Activated CD8-positive, alpha-beta T cell treated with anti-CD3 and anti-CD28 coated beads, Interleukin-2, amount 10 ng/mL, durations not matched to agents 7 days and 5 days (primary cell): Measurements from ENCODE around the gene INSL3. TPM values are rescaled to one million over a fixed set of nuclear protein-coding genes. Genes with fewer than 3 reads are reported as not detected.

Source experiments
- ATAC-seq: fragments of 150-1000 bp; cut with Tn5 transposase; one replicate; pipeline ENCODE4 v1.10.0; 2021; ENCODE audit warnings: moderate library complexity
- CTCF ChIA-PET: fragments of 350-600 bp; sonication (Branson Sonifier 250); formaldehyde crosslinking; loops from one replicate; lab custom pipeline; 2021; ENCODE audit warnings: antibody characterized with exemption; lab: Charles Lee
- POLR2A ChIA-PET: fragments of 350-600 bp; sonication (Branson Sonifier 250); formaldehyde crosslinking; loops from one replicate; lab custom pipeline; 2021; ENCODE audit warnings: antibody characterized with exemption; lab: Charles Lee
- DNase-seq: peaks from one replicate; pipeline ENCODE4 v3.0.0-alpha.2; 2020
- H3K27ac Mint-ChIP-seq: one replicate; pipeline ENCODE4 v1.8.0; 2021; ENCODE audit warnings: mild to moderate bottlenecking, mixed read lengths
- H3K27me3 Mint-ChIP-seq: one replicate; pipeline ENCODE4 v1.8.0; 2021; ENCODE audit warnings: low read depth, mixed read lengths
- H3K36me3 Mint-ChIP-seq: one replicate; pipeline ENCODE4 v1.8.0; 2021; ENCODE audit warnings: low read depth, mixed read lengths
- H3K4me1 Mint-ChIP-seq: one replicate; pipeline ENCODE4 v1.8.0; 2021; ENCODE audit warnings: low read depth, mixed read lengths
- H3K4me3 Mint-ChIP-seq: one replicate; pipeline ENCODE4 v1.8.0; 2021; ENCODE audit warnings: mild to moderate bottlenecking, mixed read lengths
- H3K9me3 Mint-ChIP-seq: one replicate; pipeline ENCODE4 v1.8.0; 2022; ENCODE audit warnings: mixed read lengths; ENCODE audit not compliant: insufficient read depth
- total RNA-seq, 2 experiments: library from RNA; stranded (reverse); gene quantifications; one replicate each; pipeline ENCODE4 v1.2.3, GENCODE V29; 2021

The INSL3 gene
- total RNA-seq, 2 experiments from 2014 or later: 5.0 to 6.4 TPM

DNA sequence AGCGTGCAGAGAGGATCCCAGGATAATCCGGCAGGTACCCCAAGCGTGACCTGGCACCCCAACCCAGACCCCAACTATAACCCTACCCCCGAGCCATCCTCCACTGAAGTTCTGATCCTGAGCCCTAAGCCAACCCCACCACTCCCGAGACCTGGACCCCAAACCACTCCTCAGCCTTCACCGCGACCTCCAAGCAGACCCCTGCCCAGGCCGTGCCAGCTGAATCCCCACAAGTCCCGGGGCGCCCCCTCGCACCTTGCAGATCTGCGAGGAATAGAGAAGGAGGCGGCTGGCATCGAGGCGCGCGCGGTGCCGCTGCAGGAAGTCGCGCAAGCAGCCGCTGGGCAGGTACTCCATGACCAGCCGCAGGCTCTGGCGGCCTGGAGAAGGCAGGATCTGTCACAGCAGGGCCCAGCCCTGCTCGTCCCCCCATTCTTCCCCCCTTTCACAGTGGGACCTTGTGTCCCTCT lies 10.1 kb upstream of the INSL3 start:
- Mint-ChIP-seq H3K9me3 (peaks cover 6% of the 10 kb centered on the region), H3K4me1 (peaks cover 14% of the 10 kb centered on the region), H3K4me3 (no peak overlapping the region), H3K27ac (no peak overlapping the region), H3K36me3 (peaks cover 71% of the 10 kb centered on the region), H3K27me3 (no peaks in the 10 kb centered on the region)
- POLR2A ChIA-PET: interaction anchor here (0.7 kb wide), 1 partner anchor 10 kb away, joined by 4 read pairs; the partner anchor contains the start of gene INSL3
- DNase-seq (no peak), ATAC-seq (no peak)
- CTCF ChIA-PET: no interaction called here

DNA sequence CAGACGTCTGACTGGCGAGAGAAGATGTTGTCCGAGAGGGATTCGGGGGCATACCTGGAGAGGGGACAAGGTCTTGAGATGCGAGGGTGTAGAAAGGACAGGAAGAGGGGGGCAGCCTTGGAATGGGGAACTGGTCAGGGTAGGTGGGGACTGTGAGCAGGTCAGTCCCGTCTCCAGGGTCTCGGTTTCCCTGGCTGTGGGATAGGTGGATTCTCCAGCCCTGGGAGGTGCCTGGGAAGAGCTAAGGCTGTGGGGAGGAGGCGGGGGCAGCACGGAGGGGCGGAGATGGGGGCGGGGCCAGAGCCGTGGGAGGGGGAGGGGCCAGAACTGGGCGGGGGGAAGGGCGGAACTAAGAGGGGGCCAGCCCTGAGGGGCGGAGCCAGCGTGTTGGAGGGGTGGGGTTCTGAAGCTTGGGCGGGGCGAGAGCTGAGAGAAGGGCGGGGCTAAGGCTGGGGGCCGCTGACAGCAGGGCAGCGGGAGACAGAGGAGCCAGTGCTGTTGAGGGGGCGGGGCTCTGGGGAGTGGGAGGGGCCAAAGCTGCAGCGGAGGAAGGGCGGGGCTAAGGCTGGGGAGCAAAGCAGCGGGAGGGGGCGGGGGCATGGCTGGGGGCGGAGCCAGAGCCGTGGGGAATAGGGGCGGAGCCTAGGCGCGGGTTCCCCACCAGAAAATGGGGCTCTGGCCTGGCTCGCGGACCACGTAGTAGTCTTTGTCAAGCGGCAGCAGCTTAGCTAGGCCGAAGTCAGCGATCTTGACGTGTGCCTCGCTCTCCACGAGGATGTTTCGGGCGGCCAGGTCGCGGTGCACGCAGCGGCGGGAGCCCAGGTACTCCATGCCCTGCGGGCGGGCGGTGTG lies 9.5 kb upstream of the INSL3 start:
- Mint-ChIP-seq H3K27ac (no peak overlapping the region), H3K36me3 (peaks cover 66% of the 10 kb centered on the region), H3K27me3 (no peaks in the 10 kb centered on the region), H3K4me3 (no peak overlapping the region), H3K9me3 (peaks cover 6% of the 10 kb centered on the region), H3K4me1 (peaks cover 14% of the 10 kb centered on the region)
- CTCF ChIA-PET: no interaction called here
- POLR2A ChIA-PET: interaction anchor here (0.7 kb wide), 1 partner anchor 9 kb away, joined by 4 read pairs; the partner anchor contains the start of gene INSL3
- ATAC-seq (peak; percentile 62), DNase-seq (peak; percentile 54)

DNA sequence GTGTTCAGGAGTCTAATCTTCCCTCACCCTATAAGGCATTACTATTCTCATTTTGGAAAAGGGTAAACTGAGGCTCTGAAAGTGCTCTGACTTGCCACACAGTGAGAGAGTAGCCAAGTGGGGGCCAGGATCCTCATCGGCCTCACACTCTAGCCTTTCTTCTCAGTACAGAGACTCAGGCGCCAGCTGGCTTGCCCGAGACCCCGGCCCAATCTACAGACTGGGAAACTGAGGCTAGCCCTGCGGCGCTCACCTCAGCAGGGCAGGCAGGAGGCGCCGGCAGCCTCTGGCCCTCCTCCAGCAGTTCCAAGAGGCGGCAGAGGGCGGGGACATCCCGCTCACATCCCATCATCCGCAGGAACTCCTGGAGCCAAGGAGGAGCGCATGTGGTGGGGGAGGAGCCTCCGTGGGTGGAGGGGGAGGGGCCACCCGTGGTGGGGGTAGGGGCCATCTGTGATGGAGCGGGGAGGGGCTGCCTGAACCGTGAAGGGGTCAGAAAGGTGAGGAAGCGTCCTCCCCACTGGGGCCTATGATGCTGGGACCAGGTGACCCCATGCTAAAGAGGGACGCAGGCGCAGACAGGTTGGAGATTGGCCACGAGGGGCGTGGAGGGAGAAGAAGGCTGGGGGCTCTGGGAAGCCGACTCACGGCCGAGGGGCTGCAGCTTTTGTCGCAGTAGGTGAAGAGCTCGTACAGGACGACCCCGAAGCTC lies 8.7 kb upstream of the INSL3 start:
- ChIA-PET CTCF (no interaction called here), POLR2A (no interaction called here)
- no peaks in the 10 kb centered on the region for H3K27me3 Mint-ChIP-seq
- peaks cover 7% of the 10 kb centered on the region for H3K4me1 Mint-ChIP-seq
- H3K4me3 Mint-ChIP-seq: no peak overlapping the region
- no peak overlapping the region for H3K27ac Mint-ChIP-seq
- DNase-seq: no peak
- ATAC-seq: no peak
- H3K36me3 Mint-ChIP-seq: peaks cover 61% of the 10 kb centered on the region
- peaks cover 6% of the 10 kb centered on the region for H3K9me3 Mint-ChIP-seq

DNA sequence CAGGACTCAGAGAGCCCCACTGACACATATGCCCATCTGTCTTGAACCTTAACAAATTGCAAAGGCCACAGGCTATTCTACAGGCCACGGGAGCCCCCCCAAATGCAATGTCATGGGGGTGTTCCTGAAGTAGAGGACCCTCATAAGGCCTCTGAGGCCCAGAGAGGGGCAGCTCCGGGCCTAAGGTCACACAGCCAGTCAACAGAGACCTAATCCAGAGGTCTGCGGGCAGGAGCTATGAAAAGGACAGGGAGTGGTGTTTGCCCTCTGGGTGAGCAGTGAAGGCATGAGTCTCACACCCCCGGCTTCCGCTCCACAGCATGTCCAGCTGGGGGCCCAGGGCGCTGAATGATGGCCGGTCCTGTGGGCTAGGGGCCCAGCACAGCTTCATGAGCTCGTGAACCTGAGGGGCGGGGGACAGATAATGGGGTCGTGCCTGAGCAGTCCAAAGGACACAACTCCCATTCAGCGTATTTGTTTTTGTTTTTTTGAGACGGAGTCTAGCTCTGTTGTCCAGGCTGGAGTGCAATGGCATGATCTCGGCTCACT lies 5.3 kb upstream of the INSL3 start:
- POLR2A ChIA-PET: no interaction called here
- H3K27me3 Mint-ChIP-seq: no peaks in the 10 kb centered on the region
- H3K9me3 Mint-ChIP-seq: no peaks in the 10 kb centered on the region
- H3K27ac Mint-ChIP-seq: no peak overlapping the region
- DNase-seq: no peak
- CTCF ChIA-PET: no interaction called here
- no peak for ATAC-seq
- H3K4me1 Mint-ChIP-seq: peaks cover 2% of the 10 kb centered on the region
- no peak overlapping the region for H3K4me3 Mint-ChIP-seq
- peaks cover 35% of the 10 kb centered on the region for H3K36me3 Mint-ChIP-seq

DNA sequence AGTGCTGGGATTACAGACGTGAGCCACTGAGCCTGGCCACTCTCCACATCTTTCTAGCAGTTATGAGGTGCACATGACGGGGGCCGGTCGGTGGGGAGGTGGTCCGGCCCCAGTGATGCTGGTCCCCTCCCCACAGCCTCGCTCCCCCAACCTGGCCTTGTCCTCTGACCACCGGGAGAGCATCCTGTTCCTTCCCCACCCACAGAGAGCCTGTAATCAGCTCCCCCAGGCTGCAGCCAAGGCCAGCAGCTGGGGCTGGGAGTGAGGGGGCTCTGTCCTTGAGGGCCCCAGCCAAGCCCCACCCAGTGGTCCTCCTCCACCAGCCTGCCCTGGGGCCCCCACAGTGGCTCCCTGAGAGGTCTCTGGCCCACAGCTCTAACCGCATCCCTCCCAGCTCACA lies 3.0 kb upstream of the INSL3 start:
- no peak for ATAC-seq
- H3K4me1 Mint-ChIP-seq: peaks cover 2% of the 10 kb centered on the region
- no peaks in the 10 kb centered on the region for H3K27me3 Mint-ChIP-seq
- POLR2A ChIA-PET: interaction anchor here (1.0 to 1.4 kb wide), 5 partner anchors 11 to 35 kb away, joined by 3 read pairs; partner anchors contain the start of gene RPL18A
- H3K27ac Mint-ChIP-seq: no peak overlapping the region
- DNase-seq: no peak
- CTCF ChIA-PET: no interaction called here
- no peaks in the 10 kb centered on the region for H3K9me3 Mint-ChIP-seq
- H3K4me3 Mint-ChIP-seq: no peak overlapping the region
- H3K36me3 Mint-ChIP-seq: peaks cover 18% of the 10 kb centered on the region

DNA sequence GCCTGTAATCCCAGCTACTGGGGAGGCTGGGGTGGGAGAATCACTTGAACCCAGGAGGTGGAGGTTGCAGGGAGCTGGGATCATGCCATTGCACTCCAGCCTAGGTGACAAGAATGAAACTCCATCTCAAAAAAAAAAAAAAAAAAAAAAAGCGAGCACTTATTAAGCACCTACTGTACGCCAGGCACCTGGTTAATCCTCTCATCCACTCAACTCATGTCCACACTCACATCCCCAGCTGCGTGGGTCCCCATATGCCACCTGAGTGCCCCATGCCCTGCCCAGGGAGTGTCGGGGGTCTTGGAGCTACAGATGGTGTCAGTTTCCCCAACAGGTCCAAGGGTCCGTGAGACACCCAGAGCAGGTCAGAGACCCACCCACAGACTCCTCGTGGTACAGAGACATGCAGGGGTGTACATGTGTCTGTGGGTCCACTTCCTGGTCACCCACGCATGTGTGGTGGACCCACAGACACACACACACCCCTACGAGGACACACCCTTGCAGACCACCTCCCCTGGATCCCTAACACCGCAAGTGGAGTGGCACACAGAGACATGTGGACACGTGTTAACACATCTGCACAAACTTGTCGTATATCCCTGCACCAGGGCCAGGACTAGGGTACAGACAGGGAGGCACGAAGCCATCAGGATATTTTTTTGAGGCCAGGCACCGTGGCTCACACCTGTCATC lies 3.5 kb downstream of the INSL3 start:
- Mint-ChIP-seq H3K4me1 (peaks cover 2% of the 10 kb centered on the region), H3K27me3 (no peaks in the 10 kb centered on the region), H3K36me3 (peaks cover 3% of the 10 kb centered on the region), H3K27ac (no peak overlapping the region), H3K4me3 (no peak overlapping the region), H3K9me3 (no peaks in the 10 kb centered on the region)
- CTCF ChIA-PET: no interaction called here
- no peak for DNase-seq
- POLR2A ChIA-PET: no interaction called here
- ATAC-seq: no peak

DNA sequence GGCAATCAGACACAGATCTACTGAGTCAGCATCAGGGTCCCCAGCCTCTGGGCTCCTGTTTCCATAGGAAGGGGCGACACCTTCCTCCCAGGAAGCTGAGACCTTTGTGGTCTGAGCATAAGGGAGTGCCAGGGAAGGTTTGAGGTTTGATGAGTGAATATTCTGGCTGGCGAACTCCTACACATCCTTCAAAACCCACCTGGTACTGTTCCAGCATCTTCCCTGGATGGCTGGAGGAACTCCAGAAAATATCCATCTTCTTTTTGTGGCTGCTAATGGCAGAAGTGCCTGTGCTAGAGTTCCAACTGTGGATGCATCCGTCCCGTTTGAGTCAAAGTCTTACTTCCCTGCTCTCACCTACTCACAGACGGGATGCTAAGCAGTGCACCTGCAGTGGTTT lies 9.2 kb downstream of the INSL3 start:
- Mint-ChIP-seq H3K27ac (no peak overlapping the region), H3K36me3 (peaks cover 3% of the 10 kb centered on the region), H3K27me3 (peaks cover 7% of the 10 kb centered on the region), H3K4me1 (peaks cover 13% of the 10 kb centered on the region), H3K9me3 (no peaks in the 10 kb centered on the region), H3K4me3 (no peak overlapping the region)
- POLR2A ChIA-PET: interaction anchor here (1.2 kb wide), 1 partner anchor 12 kb away, joined by 3 read pairs; no protein-coding TSS in a partner anchor
- ATAC-seq: no peak
- no peak for DNase-seq
- CTCF ChIA-PET: no interaction called here

DNA sequence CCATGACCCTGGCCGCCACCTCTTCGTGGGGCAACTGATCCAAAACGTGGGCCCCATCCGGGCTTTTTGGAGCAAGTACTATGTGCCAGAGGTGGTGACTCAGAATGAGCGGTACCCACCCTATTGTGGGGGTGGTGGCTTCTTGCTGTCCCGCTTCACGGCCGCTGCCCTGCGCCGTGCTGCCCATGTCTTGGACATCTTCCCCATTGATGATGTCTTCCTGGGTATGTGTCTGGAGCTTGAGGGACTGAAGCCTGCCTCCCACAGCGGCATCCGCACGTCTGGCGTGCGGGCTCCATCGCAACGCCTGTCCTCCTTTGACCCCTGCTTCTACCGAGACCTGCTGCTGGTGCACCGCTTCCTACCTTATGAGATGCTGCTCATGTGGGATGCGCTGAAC lies 9.6 kb downstream of the INSL3 start:
- Mint-ChIP-seq H3K27me3 (peaks cover 7% of the 10 kb centered on the region), H3K9me3 (no peaks in the 10 kb centered on the region), H3K4me3 (no peak overlapping the region), H3K27ac (no peak overlapping the region), H3K4me1 (peaks cover 14% of the 10 kb centered on the region), H3K36me3 (peaks cover 3% of the 10 kb centered on the region)
- ChIA-PET POLR2A (no interaction called here), CTCF (no interaction called here)
- DNase-seq (no peak), ATAC-seq (no peak)

DNA sequence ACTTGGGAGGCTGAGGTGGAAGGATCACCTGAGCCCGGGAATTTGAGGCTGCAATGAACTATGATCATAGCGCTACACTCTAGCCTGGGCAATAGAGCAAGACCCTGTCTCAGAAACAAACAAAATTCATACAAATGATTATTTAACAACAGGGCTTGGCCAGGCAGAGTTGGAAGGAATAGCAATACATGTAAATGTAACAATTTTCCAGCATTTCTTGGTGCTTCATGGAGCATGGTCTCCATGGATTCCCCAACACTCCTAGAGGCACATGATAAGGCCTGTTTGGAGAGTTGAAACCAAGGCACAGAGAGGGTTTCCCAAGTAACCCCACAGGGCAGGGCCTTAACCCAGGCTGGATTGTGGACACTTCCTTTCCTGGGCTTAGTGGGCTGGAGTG lies 10.2 kb downstream of the INSL3 start:
- H3K27me3 Mint-ChIP-seq: peaks cover 7% of the 10 kb centered on the region
- H3K36me3 Mint-ChIP-seq: peaks cover under 1% of the 10 kb centered on the region
- ATAC-seq (no peak), DNase-seq (no peak)
- ChIA-PET POLR2A (no interaction called here), CTCF (no interaction called here)
- no peak overlapping the region for H3K4me3 Mint-ChIP-seq
- H3K9me3 Mint-ChIP-seq: no peaks in the 10 kb centered on the region
- no peak overlapping the region for H3K27ac Mint-ChIP-seq
- peaks cover 17% of the 10 kb centered on the region for H3K4me1 Mint-ChIP-seq

DNA sequence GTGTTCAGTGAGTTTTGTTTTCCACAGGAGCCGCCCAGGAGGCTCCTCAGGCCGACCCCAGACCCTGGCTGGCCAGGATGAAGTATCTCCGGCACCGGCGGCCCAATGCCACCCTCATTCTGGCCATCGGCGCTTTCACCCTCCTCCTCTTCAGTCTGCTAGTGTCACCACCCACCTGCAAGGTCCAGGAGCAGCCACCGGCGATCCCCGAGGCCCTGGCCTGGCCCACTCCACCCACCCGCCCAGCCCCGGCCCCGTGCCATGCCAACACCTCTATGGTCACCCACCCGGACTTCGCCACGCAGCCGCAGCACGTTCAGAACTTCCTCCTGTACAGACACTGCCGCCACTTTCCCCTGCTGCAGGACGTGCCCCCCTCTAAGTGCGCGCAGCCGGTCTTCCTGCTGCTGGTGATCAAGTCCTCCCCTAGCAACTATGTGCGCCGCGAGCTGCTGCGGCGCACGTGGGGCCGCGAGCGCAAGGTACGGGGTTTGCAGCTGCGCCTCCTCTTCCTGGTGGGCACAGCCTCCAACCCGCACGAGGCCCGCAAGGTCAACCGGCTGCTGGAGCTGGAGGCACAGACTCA lies 13.5 kb downstream of the INSL3 start:
- Mint-ChIP-seq H3K27ac (no peak overlapping the region), H3K9me3 (no peaks in the 10 kb centered on the region), H3K4me1 (peaks cover 35% of the 10 kb centered on the region), H3K4me3 (no peak overlapping the region), H3K36me3 (no peaks in the 10 kb centered on the region), H3K27me3 (peaks cover 7% of the 10 kb centered on the region)
- POLR2A ChIA-PET: no interaction called here
- peak; percentile 49 for DNase-seq
- peak; percentile 52 for ATAC-seq
- CTCF ChIA-PET: interaction anchor here (1.0 kb wide), 1 partner anchor 13 kb away, joined by 3 read pairs; no protein-coding TSS in a partner anchor

DNA sequence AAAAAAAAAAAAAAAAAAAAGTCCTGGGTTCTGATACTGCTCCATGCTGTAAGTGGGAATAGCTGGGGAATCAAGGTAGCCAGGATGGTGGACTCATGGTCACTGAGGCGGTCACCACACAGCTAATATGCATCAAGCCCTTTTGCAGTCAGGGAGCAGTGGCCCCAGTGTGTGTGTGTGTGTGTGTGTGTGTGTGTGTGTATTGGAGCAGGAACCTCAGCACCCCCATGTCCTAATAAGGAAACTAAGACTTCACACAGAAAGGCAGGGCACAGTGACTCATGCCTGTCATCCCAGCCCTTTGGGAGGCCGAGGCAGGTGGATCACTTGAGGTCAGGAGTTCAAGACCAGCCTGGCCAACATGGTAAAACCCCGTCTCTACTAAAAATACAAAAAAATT lies 14.4 kb downstream of the INSL3 start:
- Mint-ChIP-seq H3K36me3 (no peaks in the 10 kb centered on the region), H3K9me3 (no peaks in the 10 kb centered on the region), H3K27me3 (peaks cover 5% of the 10 kb centered on the region), H3K27ac (no peak overlapping the region), H3K4me1 (peaks cover 40% of the 10 kb centered on the region), H3K4me3 (no peak overlapping the region)
- POLR2A ChIA-PET: no interaction called here
- no peak for ATAC-seq
- CTCF ChIA-PET: no interaction called here
- no peak for DNase-seq
